GM19240 (cell line): ENCODE results near the gene DOCK8.
"Not testable (repeated sequence)": the region's sequence is repeated elsewhere in the genome, so short reads cannot be mapped to it uniquely, and the experiment has no call there.

Experiments used
- DNase-seq: peaks from one replicate; pipeline ENCODE4 v3.0.0; 2011; ENCODE audit warnings: low spot score; ENCODE audit not compliant: insufficient read length

The DOCK8 gene

DNA sequence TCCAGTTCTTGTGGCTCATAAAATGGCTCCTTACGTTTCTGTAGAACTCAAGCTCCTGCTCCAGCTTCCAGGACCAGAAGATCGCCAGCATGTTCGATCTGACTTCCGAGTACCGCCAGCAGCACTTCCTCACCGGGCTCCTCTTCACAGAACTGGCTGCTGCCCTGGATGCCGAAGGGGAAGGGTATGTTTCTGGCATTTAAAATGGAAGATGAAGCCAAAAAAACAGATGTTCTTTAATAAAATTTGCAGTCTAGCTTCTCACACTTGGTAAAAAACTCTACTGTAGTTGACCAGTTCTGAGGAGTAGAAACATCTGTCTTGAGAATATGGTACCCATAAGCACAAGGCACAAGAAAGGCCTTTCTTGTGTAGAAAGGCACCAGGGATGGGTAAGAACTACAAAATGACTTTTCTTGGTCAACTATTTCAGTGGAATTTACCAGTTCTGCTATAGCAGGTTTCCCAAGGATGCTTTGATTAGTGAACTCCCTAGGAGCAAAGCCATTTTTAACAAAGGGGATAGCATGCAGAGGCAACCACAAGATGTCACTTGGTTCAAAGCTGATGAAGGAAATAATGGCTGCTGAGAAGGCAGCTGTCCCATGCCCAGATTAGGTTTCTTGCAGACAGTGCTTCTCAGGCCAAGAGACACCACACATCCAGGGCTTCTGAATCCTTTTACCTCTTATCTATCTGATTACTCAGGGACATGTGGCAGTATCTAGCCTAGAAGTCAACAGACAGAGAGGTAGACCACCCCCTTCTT is 192.4 kb downstream of the DOCK8 start:
- DNase-seq, result no peak

GRCh38 chr9:409655-410054 is 195.0 kb downstream of the DOCK8 start:
- DNase-seq, result not testable (repeated sequence)

DNA sequence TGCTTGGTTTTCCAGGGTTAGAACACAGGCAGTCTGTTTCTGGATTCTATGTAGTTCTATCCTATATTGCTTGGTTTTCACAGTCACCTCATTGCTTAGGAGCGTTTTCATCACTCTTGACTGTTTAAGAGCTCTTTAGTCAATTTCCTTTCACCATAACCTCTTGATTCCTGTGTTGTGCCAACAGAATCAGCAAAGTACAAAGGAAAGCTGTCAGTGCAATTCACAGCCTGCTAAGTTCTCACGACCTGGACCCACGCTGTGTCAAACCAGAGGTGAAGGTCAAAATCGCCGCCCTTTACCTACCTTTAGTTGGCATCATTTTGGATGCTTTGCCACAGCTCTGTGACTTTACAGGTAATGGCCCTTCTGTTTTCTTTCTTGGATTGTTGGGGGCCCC is 199.9 kb downstream of the DOCK8 start:
- DNase-seq, result no peak

DNA sequence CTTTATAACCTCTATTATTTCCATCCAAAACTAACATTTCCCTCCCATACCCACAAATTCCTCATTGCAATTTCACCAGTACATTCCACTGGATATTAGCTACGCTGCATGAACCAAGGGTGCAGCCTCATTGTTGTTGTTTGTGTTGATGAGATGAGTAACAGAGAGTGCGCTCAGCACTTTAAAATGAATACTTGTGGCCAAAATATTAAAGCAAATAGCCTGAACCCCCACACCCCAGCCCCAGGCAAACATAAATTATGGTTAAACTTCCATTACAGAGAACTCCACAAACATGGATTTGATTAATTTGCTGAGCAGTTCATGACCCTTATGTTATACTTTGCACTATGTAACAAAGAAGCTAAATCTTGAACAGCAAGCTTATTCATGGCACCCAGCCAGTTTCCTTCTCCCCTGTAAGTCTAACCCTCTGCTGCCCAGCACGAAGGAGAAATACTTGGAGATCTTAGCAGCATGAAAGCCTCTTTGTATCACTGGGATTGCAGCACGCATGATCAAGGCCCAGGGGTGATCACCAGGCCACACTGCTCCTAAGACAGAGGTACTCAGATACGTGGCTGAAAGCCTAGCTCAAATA is 205.0 kb downstream of the DOCK8 start:
- DNase-seq, result no peak

GRCh38 chr9:421896-422295 is 207.2 kb downstream of the DOCK8 start:
- DNase-seq, result no peak

- no peak for DNase-seq
These were observed 211.6 kb downstream of the DOCK8 start for GRCh38 chr9:426264-426663.

DNA sequence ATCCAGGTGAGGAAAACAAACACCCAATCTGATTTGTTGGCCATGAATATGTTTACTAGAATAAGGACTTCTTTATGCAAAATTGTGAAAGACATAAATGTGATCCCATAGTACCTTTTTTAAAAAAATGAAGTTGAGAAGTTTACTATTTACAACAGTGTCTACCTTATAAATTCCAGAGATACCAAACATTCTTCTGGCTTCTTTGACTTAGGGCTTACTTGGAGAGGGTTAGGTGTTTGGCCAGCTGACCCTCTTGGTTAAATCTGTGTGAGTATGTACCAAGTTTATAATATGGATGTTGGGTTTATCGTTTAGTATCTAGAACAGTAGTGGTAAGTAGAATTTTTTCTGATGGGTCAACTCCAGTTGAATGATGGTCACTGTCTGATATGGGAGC is 212.3 kb downstream of the DOCK8 start:
- DNase-seq, result no peak

GRCh38 chr9:431701-432100 is 217.0 kb downstream of the DOCK8 start:
- DNase-seq, result no peak

DNA sequence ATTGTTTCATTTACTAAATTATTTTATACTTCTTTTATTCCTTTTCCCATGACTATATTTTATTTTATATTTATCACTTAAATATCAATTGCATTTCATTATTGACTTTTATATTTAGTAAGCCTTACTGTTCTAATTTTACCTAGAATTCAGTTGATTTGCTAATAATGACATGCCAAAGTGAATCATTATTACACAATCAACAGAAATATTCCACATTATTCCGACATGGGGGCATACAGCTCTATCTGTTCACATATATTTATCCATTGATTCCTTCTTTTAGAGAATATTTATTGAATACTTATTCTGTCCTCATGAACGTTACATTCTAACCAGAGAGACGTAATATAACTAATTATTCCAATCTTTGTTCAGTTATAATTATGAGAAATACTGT is 221.8 kb downstream of the DOCK8 start:
- DNase-seq, result no peak

DNA sequence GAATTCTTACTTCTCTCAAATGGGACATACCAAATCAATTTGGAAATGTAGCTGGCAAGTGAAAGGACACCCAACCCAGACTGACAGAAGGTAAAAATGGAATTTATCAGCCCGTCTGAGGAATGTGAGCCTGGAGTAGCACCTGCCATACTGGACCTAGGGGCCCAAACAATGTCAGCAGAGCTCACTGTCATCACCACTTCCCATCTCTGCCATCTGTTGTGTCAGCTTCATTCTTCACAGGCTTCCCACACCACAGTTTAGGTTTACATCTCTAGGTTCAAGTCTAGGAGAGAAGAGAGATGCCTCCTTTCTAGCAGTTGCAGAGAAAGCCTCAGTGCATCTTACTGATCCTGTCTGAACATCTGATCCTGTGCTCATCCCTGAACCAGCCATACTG is 222.4 kb downstream of the DOCK8 start:
- DNase-seq, result no peak

DNA sequence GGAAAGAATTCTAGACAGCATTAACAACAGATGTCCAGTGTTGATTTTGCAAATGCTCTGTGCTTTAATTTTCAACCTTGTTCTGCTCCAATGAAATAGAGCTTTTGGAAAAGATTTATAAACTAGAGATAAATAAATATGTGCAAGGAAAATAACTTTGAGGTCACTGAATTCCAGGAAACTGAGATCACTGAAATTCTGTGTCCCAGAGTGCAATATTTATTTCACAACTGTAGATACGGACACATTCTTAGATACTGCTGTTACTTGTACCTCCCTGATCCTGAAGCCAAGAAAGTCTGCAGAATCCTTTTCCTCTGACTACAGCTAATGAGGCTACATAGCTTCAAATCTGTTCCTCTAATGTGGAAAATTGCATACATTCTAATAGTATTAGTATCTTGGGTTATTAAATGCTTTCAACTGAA is 222.9 kb downstream of the DOCK8 start:
- no peak for DNase-seq

DNA sequence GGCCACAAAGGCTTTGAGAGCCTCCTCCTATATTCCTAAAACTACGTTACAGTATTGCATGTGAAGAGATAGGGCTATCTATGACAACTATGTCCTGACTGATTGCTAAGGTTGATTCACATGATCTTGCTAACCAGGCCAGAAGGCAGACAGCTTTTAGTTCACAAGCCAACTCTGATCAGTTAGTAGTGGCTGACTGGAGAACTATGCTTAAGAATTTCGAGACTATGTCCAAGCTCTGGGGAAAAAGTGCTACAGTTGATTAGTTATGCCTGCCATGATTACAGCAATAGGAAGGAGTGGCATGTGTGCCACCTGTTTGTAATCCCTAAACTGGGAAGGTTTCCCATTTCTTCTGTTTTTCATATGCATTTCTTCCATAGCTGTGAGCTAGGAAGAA is 223.4 kb downstream of the DOCK8 start:
- DNase-seq, result no peak

DNA sequence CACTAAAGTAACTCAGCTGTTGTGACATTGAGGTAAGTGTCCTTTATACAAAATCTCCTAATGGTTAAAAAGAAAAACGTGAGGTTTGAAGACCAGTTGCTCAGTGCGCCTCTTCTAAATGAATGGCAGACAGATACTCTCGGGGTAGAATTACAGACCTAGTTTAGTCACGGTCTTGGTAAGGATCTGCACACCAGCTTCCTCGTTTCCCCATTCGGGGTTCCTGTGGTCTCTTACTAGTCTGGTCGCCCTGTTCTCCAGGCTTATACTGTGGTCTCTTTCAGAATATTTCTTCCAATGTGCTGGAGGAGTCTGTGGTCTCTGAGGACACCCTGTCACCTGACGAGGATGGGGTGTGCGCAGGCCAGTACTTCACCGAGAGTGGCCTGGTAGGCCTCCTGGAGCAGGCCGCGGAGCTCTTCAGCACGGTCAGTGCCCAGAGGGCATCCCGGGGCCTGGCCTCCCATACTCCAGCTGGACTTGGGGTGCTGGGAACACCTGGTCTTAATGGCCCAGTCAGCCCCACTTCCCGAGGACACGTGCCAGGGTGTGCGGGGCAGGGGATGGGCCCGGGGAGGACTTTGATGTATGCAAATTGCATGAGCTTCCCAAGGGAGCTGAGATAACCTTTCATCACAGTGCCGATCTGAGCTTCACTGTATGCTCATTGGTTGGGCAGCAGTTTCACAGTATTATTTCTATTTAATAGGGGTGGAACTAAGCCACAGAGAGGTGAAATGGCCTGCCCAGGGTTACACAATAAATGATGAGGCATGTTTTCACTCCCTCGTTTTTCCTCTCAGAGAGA is 224.5 kb downstream of the DOCK8 start:
- no peak for DNase-seq

DNA sequence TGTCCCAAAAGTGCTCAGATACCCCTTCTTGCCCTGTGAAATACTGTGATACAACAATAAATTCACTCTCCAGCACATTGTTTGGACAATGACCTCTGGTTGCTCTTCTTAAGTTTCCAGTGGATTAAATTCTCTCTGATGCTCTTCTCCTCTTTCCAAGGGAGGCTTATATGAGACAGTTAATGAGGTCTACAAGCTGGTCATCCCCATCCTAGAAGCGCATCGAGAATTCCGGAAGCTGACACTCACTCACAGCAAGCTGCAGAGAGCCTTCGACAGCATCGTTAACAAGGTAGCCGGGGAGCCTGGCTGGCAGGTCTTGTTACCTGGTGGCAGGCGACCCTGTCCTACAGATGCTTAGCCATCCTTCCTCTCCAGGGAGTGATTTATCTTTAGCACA is 226.5 kb downstream of the DOCK8 start:
- DNase-seq, result no peak

GRCh38 chr9:444528-444927 is 229.9 kb downstream of the DOCK8 start:
- DNase-seq, result no peak

DNA sequence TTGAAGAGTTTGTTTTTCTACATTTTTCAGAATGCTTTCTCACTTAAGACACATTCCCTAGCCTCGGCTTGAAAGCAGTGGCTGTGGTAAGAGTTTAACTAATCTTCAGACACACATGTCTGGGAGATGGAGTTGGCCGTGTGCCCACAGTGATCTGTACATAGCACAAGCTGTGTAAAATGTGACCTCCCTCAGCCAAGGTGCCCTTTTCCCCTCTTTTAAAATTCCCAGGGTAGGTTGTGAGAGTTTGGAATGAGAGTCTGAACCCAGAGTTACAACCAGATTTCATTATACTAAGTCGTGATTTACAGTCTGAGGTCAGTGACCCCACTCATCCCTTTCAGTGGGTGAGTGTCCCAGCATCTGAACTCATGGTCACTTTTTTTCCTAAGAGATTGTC is 230.4 kb downstream of the DOCK8 start:
- no peak for DNase-seq

GRCh38 chr9:446074-446699 is 231.5 kb downstream of the DOCK8 start:
- no peak for DNase-seq

DNA sequence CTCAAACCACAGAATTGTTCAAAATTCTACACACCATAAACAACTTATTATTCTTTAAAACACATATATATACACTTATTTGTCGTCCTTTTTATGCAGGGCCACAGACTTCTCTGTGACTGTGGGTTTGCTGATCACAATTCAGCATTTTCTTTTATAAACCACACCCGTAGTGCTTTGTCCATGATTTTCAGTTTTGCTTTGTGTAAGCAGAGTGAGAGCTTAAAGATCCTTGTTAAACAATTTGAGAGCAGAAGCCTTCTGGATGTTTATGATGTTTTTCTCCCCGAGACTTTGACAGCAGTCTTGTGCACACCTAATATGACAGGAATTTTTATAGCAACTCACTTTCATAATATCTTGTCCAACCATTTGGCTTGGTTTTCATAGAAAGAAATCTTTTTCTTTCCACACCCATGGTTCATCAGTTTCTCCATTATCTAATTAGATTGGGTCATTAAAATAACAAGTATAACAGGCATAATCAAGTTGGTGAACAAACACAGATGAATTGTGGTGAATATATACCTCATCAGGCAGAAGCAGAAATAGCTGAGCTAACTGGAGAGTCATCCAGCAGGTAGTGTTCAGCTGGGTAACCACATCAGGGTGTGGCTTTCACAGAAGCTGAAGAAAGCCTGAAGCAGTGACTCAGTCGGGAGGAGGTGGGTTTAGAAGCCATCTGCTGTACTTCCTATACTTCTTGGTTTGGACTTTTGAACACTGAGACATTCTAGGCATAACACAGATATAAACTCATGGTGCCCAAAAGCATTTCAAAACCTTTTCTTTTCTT is 232.8 kb downstream of the DOCK8 start:
- no peak for DNase-seq

GRCh38 chr9:450057-450456 is 235.4 kb downstream of the DOCK8 start:
- no peak for DNase-seq

- DNase-seq, result no peak
These were observed 235.9 kb downstream of the DOCK8 start for GRCh38 chr9:450561-450960.

DNA sequence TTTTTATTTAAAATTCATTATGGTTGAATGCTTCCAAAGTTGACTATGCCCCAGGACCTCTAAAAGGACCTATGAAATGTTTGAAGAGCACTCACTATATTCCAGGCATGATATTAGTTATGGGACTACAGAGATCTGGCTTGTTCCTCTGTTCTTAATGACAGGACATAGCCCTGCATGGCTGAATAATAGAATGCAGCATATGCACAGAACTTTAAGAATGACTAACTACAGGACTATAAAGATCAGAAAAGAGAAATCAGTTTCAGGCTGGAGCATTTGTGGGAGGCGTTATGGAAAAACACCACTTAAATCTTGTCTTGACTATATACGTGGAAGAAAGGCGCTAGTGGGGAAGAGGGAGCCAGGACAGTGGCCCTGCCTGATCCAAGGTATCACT is 239.2 kb downstream of the DOCK8 start:
- DNase-seq, result no peak
